SK-N-SH (cell line): ENCODE data around the gene DFFB. TPM values are rescaled to one million over a fixed set of nuclear protein-coding genes. Genes with fewer than 3 reads are reported as not detected.
"Not testable (repeated sequence)": the region's sequence is repeated elsewhere in the genome, so short reads cannot be mapped to it uniquely, and the experiment has no call there.

Source experiments
- CTCF ChIA-PET: fragments of 300-600, 350-600 bp; formaldehyde crosslinking; extraction: SDS; loops from one replicate; lab custom pipeline; 2021; lab: Yijun Ruan, JAX
- POLR2A ChIA-PET: fragments of 350-600 bp; sonication (Branson Sonifier 250); formaldehyde crosslinking; extraction: SDS; loops from one replicate; lab custom pipeline; 2020; ENCODE audit warnings: antibody characterized with exemption, inconsistent platforms; lab: Yijun Ruan, JAX
- DNase-seq: peaks from one replicate; pipeline ENCODE4 v3.0.0; 2012
- H2AFZ ChIP-seq: fragments of 200-600 bp; sonication (generic); 2 replicates; pipeline ENCODE4 v1.8.1; 2016; ENCODE audit warnings: antibody characterized with exemption, mild to moderate bottlenecking, low read depth
- H3F3A ChIP-seq: fragments of 200-600 bp; sonication (generic); replicated peaks from 2 replicates; pipeline ENCODE3; 2016; ENCODE audit warnings: antibody characterized with exemption, mild to moderate bottlenecking; ENCODE audit not compliant: insufficient read depth
- H3K27ac ChIP-seq, 2 experiments: fragments of 200-500 bp in 1 of 2; fragments of 200-600 bp in 1 of 2; sonication (Bioruptor generic) in 1 of 2; sonication (generic), shearing (Covaris generic) in 1 of 2; 2 replicates each; pipeline versions ENCODE4 v1.5.1 to v1.6.1; 2014 to 2016; ENCODE audit warnings: low read depth in 2 of 2, inconsistent platforms in 1 of 2, low read length in 1 of 2, mild to moderate bottlenecking in 1 of 2, mixed read lengths in 1 of 2
- H3K27me3 ChIP-seq: fragments of 200-600 bp; sonication (generic), shearing (Covaris generic); 2 replicates; pipeline ENCODE4 v1.6.1; 2016; ENCODE audit warnings: mixed run types; ENCODE audit not compliant: insufficient read depth
- H3K36me3 ChIP-seq, 2 experiments: fragments of 200-500 bp in 1 of 2; fragments of 200-600 bp in 1 of 2; sonication (Bioruptor generic) in 1 of 2; sonication (generic) in 1 of 2; replicated peaks in 1 of 2; 2 replicates each; pipeline versions ENCODE3 to v1.5.1; 2014 to 2016; ENCODE audit warnings: low read length in 1 of 2, mild to moderate bottlenecking in 1 of 2; ENCODE audit not compliant: insufficient read depth in 2 of 2, control insufficient read depth in 1 of 2
- H3K4me1 ChIP-seq, 2 experiments: fragments of 200-500 bp in 1 of 2; fragments of 200-600 bp in 1 of 2; sonication (Bioruptor generic) in 1 of 2; sonication (generic), shearing (Covaris generic) in 1 of 2; 2 replicates each; pipeline versions ENCODE4 v1.5.1 to v1.6.1; 2014 to 2016; ENCODE audit warnings: low read depth in 1 of 2, low read length in 1 of 2, mixed run types in 1 of 2; ENCODE audit not compliant: insufficient read depth in 2 of 2, control insufficient read depth in 1 of 2
- H3K4me2 ChIP-seq: fragments of 200-600 bp; sonication (generic), shearing (Covaris generic); 2 replicates; pipeline ENCODE4 v1.6.1; 2017; ENCODE audit warnings: mixed run types
- H3K4me3 ChIP-seq, 2 experiments: fragments of 200-500 bp in 1 of 2; fragments of 200-600 bp in 1 of 2; sonication (Bioruptor generic) in 1 of 2; sonication (generic), shearing (Covaris generic) in 1 of 2; 2 replicates each; pipeline versions ENCODE4 v1.5.1 to v1.8.1; 2014 to 2016; ENCODE audit warnings: low read depth in 2 of 2, inconsistent platforms in 1 of 2, low read length in 1 of 2, mild to moderate bottlenecking in 1 of 2, mixed read lengths in 1 of 2, moderate library complexity in 1 of 2
- H3K79me2 ChIP-seq: fragments of 200-600 bp; sonication (generic); 2 replicates; pipeline ENCODE4 v1.8.1; 2017; ENCODE audit warnings: mild to moderate bottlenecking; ENCODE audit not compliant: insufficient read depth
- H3K9ac ChIP-seq: fragments of 200-600 bp; sonication (generic); 2 replicates; pipeline ENCODE4 v1.6.1; 2017; ENCODE audit warnings: mixed run types
- H3K9me2 ChIP-seq: fragments of 200-600 bp; sonication (generic); 2 replicates; pipeline ENCODE4 v1.6.1; 2017; ENCODE audit warnings: mixed run types
- H3K9me3 ChIP-seq: fragments of 200-600 bp; sonication (generic); 2 replicates; pipeline ENCODE4 v1.6.1; 2017; ENCODE audit warnings: mixed run types, mild to moderate bottlenecking, moderate library complexity
- H4K20me1 ChIP-seq: fragments of 200-600 bp; sonication (generic); 2 replicates; pipeline ENCODE4 v1.6.1; 2017; ENCODE audit warnings: mild to moderate bottlenecking, mixed run types; ENCODE audit not compliant: insufficient read depth
- ELF1 ChIP-seq: IDR thresholded peaks from 2 replicates; pipeline ENCODE4 v1.4.0; 2012
- NRF1 ChIP-seq: IDR thresholded peaks from 2 replicates; pipeline ENCODE4 v1.6.1; 2012; ENCODE audit warnings: low read depth, mild to moderate bottlenecking, low read length
- USF2 ChIP-seq: fragments of 150-350 bp; IDR thresholded peaks from 2 replicates; pipeline ENCODE4 v1.6.1; 2017; ENCODE audit warnings: antibody characterized with exemption, low read length, low read depth, borderline replicate concordance
- ZBTB33 ChIP-seq: IDR thresholded peaks from 2 replicates; pipeline ENCODE4 v1.4.0; 2012; ENCODE audit warnings: low read depth, borderline replicate concordance
- WGBS: methylation state at CpG from one replicate; pipeline ENCODE4 v1.1.6; 2017; ENCODE audit warnings: low lambda C conversion rate; 5-methylcytosine and 5-hydroxymethylcytosine counted together
- polyA plus RNA-seq, 3 experiments: library from polyadenylated mRNA; depleted of rRNA; stranded (reverse); fragments of >200 nt; gene quantifications; 2 replicates each; pipeline ENCODE4 v1.2.3, GENCODE V29; 2012

Gene DFFB
- polyA plus RNA-seq, 1 of the 3 experiments (the other 2 are of a cell fraction), result 8.2 TPM

- TF ChIP-seq ZBTB33 (no peak), USF2 (no peak), NRF1 (no peak), ELF1 (no peak)
- TF ChIP-seq, all 33 proteins: peak for 0
Observed at GRCh38 chr1:3809680-3810079, 47.6 kb upstream of the DFFB start (continued).

GRCh38 chr1:3810149-3810761 is 47.0 kb upstream of the DFFB start:
- H3K9ac ChIP-seq, H3K4me1 ChIP-seq, H3K9me3 ChIP-seq, H4K20me1 ChIP-seq, H3K4me2 ChIP-seq, H3F3A ChIP-seq, H3K9me2 ChIP-seq, DNase-seq, H3K79me2 ChIP-seq, H2AFZ ChIP-seq, H3K27me3 ChIP-seq, POLR2A ChIA-PET, H3K4me3 ChIP-seq, H3K36me3 ChIP-seq, H3K27ac ChIP-seq: not testable (repeated sequence)
- WGBS, result 79% methylated on average over 9 of the region's 9 CpGs
- CTCF ChIA-PET, result interaction anchor here (1.4 to 1.8 kb wide), 2 partner anchors 9 to 11 kb away, joined by 4 to 7 read pairs; no protein-coding TSS in a partner anchor

GRCh38 chr1:3811595-3811911 is 45.7 kb upstream of the DFFB start:
- no peak overlapping the region for H3K4me3 ChIP-seq
- CTCF ChIA-PET, result interaction anchor here (0.6 to 1.8 kb wide), 3 partner anchors 10 to 35 kb away, joined by 3 to 7 read pairs (median 4); no protein-coding TSS in a partner anchor
- H3K36me3 ChIP-seq, result peaks cover 0 to 3% of the 10 kb centered on the region in 2 experiments
- no peaks in the 10 kb centered on the region for H3F3A ChIP-seq
- no peak overlapping the region for H3K4me2 ChIP-seq
- H3K9me3 ChIP-seq, result no peaks in the 10 kb centered on the region
- no peak for DNase-seq
- H2AFZ ChIP-seq, result no peak overlapping the region
- POLR2A ChIA-PET, result no interaction called here
- H3K27me3 ChIP-seq, result no peaks in the 10 kb centered on the region
- no peaks in the 10 kb centered on the region for H4K20me1 ChIP-seq
- 53% methylated on average over 2 of the region's 2 CpGs for WGBS
- no peaks in the 10 kb centered on the region for H3K9me2 ChIP-seq
- H3K9ac ChIP-seq, result no peak overlapping the region
- TF ChIP-seq USF2, result no peak
- no peaks in the 10 kb centered on the region for H3K79me2 ChIP-seq
- peaks cover 0 to 4% of the 10 kb centered on the region in 2 experiments; a peak in 1 of 4 replicates for H3K4me1 ChIP-seq
- H3K27ac ChIP-seq, result no peak overlapping the region
